CD4-positive, CD25-positive, alpha-beta regulatory T cell (primary cell): Measurements from ENCODE around the gene HDAC4. TPM values are rescaled to one million over a fixed set of nuclear protein-coding genes. Genes with fewer than 3 reads are reported as not detected.

Experiments
- ATAC-seq, 2 donors: fragments of 150-1000 bp; cut with Tn5 transposase; one replicate each; pipeline ENCODE4 v1.10.0; 2021; ENCODE audit warnings: low read depth in 2 of 2, moderate number of reproducible peaks in 2 of 2, moderate library complexity in 1 of 2
- DNase-seq, 3 donors: peaks; one replicate each; pipeline versions ENCODE4 v3.0.0 to v3.0.0-alpha.2; 2012 to 2022; ENCODE audit warnings: mixed read lengths in 1 of 3
- H3K27ac ChIP-seq: one replicate; pipeline ENCODE4 v1.7.0; 2013; ENCODE audit warnings: mild to moderate bottlenecking, low read length; ENCODE audit not compliant: insufficient read depth, poor library complexity, severe bottlenecking
- H3K27me3 ChIP-seq: one replicate; pipeline ENCODE4 v1.7.0; 2013; ENCODE audit warnings: low read length; ENCODE audit not compliant: control insufficient read depth, insufficient read depth
- H3K36me3 ChIP-seq: one replicate; pipeline ENCODE4 v1.7.0; 2013; ENCODE audit warnings: mild to moderate bottlenecking, low read length, moderate library complexity; ENCODE audit not compliant: control insufficient read depth, insufficient read depth
- H3K4me1 ChIP-seq: 2 replicates; pipeline ENCODE4 v1.7.0; 2013; ENCODE audit warnings: mild to moderate bottlenecking, low read length; ENCODE audit not compliant: insufficient read depth, control insufficient read depth, poor library complexity, severe bottlenecking
- H3K4me3 ChIP-seq: one replicate; pipeline ENCODE4 v1.7.0; 2013; ENCODE audit warnings: low read depth, mild to moderate bottlenecking, low read length, moderate library complexity
- H3K9me3 ChIP-seq, 2 experiments: 1 replicate in 1 of 2; 2 replicates in 1 of 2; pipeline ENCODE4 v1.7.0; 2013; ENCODE audit warnings: low read length in 2 of 2, mild to moderate bottlenecking in 1 of 2, moderate library complexity in 1 of 2; ENCODE audit not compliant: control insufficient read depth in 2 of 2
- H3K27ac Mint-ChIP-seq, 3 donors: one replicate each; pipeline ENCODE4 v1.8.0; 2020 to 2022; ENCODE audit warnings: mild to moderate bottlenecking in 3 of 3, mixed read lengths in 3 of 3, moderate library complexity in 2 of 3
- H3K27me3 Mint-ChIP-seq: one replicate; pipeline ENCODE4 v1.8.0; 2022; ENCODE audit warnings: mild to moderate bottlenecking, mixed read lengths
- H3K36me3 Mint-ChIP-seq: one replicate; pipeline ENCODE4 v1.8.0; 2020; ENCODE audit warnings: mixed read lengths
- H3K4me1 Mint-ChIP-seq, 4 donors: one replicate each; pipeline ENCODE4 v1.8.0; 2020 to 2022; ENCODE audit warnings: mixed read lengths in 4 of 4, mild to moderate bottlenecking in 1 of 4
- H3K4me3 Mint-ChIP-seq, 4 donors: one replicate each; pipeline ENCODE4 v1.8.0; 2020 to 2022; ENCODE audit warnings: mild to moderate bottlenecking in 4 of 4, mixed read lengths in 4 of 4, moderate library complexity in 3 of 4
- H3K9me3 Mint-ChIP-seq, 7 donors: one replicate each; pipeline ENCODE4 v1.8.0; 2020 to 2022; ENCODE audit warnings: mixed read lengths in 7 of 7, mild to moderate bottlenecking in 3 of 7, moderate library complexity in 2 of 7
- polyA plus RNA-seq, 4 donors: library from polyadenylated mRNA; unstranded; fragments of 300-500 nt; fragmentation: Illumina TruSeq; gene quantifications; one replicate each; pipeline ENCODE4 v1.2.3, GENCODE V29; 2021
- total RNA-seq: library from RNA; stranded (reverse); gene quantifications from one replicate; pipeline ENCODE4 v1.2.3, GENCODE V29; 2022

HDAC4 gene
- total and polyA plus RNA-seq, 5 donors from 2014 or later: 6.5 to 118 (median 8.6) TPM

GRCh38 chr2:239136762-239137161 is 264.1 kb downstream of the HDAC4 start:
- H3K4me1 ChIP-seq: no peaks in the 10 kb centered on the region
- Mint-ChIP-seq H3K27me3 (no peaks in the 10 kb centered on the region), H3K4me1 (peaks cover 0 to under 1% (median 0%) of the 10 kb centered on the region in 4 donors), H3K9me3 (peaks cover 0 to 5% (median 2%) of the 10 kb centered on the region in 7 donors), H3K27ac (no peak overlapping the region), H3K4me3 (no peak overlapping the region), H3K36me3 (peaks cover 55% of the 10 kb centered on the region)
- ATAC-seq: no peak
- no peaks in the 10 kb centered on the region for H3K9me3 ChIP-seq
- DNase-seq: no peak
- no peak overlapping the region for H3K4me3 ChIP-seq
- no peaks in the 10 kb centered on the region for H3K27me3 ChIP-seq
- H3K36me3 ChIP-seq: peaks cover 92% of the 10 kb centered on the region
- no peak overlapping the region for H3K27ac ChIP-seq

- Histone ChIP-seq H3K27ac (no peak overlapping the region), H3K4me1 (no peaks in the 10 kb centered on the region), H3K27me3 (no peaks in the 10 kb centered on the region), H3K36me3 (peaks cover 96% of the 10 kb centered on the region), H3K9me3 (no peaks in the 10 kb centered on the region), H3K4me3 (no peak overlapping the region)
- peaks cover 0 to 5% (median 2%) of the 10 kb centered on the region in 7 donors for H3K9me3 Mint-ChIP-seq
- H3K4me3 Mint-ChIP-seq: no peak overlapping the region
- H3K27ac Mint-ChIP-seq: no peak overlapping the region
- peaks cover 52% of the 10 kb centered on the region for H3K36me3 Mint-ChIP-seq
- no peak for DNase-seq
- H3K27me3 Mint-ChIP-seq: no peaks in the 10 kb centered on the region
- no peaks in the 10 kb centered on the region for H3K4me1 Mint-ChIP-seq
- ATAC-seq: no peak
These were observed 264.6 kb downstream of the HDAC4 start for GRCh38 chr2:239136203-239136602.

DNA sequence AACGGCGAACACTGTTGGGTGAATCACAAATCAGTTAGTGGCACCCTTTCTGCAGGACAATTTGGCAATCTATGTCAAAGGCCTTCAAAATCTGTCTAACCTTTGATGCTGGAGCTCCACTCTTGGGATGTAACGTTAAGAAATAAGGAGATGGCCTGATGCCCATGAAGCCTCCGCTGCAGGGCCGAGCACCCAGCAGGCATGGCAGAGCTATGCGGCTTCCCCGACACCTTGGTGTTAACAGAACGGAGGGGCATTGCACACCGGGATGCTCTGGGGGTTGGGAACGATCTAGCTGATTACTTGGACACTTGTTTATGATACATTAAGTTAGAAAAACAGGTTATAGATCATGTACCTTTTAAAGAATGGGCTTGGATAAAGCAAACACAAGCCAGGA is 265.3 kb downstream of the HDAC4 start:
- Histone ChIP-seq H3K27me3 (no peaks in the 10 kb centered on the region), H3K27ac (no peak overlapping the region), H3K36me3 (peaks cover 97% of the 10 kb centered on the region), H3K4me3 (no peak overlapping the region), H3K4me1 (no peaks in the 10 kb centered on the region), H3K9me3 (no peaks in the 10 kb centered on the region)
- ATAC-seq (no peak), DNase-seq (no peak)
- Mint-ChIP-seq H3K27ac (no peak overlapping the region), H3K9me3 (peaks cover 0 to 5% (median 2%) of the 10 kb centered on the region in 7 donors), H3K27me3 (no peaks in the 10 kb centered on the region), H3K4me1 (no peaks in the 10 kb centered on the region), H3K4me3 (no peak overlapping the region), H3K36me3 (peaks cover 59% of the 10 kb centered on the region)

DNA sequence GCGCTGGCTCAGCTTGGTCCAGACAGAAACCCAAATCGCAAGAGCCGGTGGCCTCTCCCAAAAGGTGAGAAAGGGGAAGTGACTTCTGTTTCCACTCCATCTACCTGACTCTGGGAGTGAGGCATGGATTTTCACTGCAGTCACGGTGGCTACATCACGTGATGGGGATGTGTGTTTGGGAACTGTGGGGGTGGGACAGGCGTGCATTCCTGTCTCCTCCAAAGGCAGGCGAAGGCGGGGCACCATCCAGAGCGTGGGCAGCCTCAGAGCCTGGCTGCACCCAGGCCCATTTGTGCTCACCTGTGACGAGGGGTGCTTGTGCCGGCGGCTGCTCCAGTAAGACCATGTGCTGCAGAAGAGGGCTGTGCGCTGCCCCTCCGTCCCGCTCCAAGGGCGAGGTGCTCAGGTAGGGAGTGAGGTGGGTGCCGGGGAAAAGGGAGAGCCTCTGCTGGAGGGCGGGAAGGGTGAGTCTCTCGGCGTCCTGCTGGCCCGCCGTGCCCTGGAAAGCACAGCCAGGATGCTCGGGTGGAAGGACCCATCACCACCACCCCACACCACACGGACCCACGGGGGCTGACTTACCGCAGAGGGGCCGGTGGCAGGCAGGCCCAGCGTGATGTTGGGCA is 266.8 kb downstream of the HDAC4 start:
- H3K36me3 Mint-ChIP-seq: peaks cover 56% of the 10 kb centered on the region
- Histone ChIP-seq H3K27me3 (no peaks in the 10 kb centered on the region), H3K36me3 (peaks cover 97% of the 10 kb centered on the region), H3K4me3 (no peak overlapping the region), H3K4me1 (no peaks in the 10 kb centered on the region), H3K27ac (no peak overlapping the region), H3K9me3 (no peaks in the 10 kb centered on the region)
- peaks cover 0 to 5% (median 2%) of the 10 kb centered on the region in 7 donors for H3K9me3 Mint-ChIP-seq
- no peak for ATAC-seq
- no peaks in the 10 kb centered on the region for H3K27me3 Mint-ChIP-seq
- H3K27ac Mint-ChIP-seq: peak overlapping the region in 1 of 3 donors; percentile 38
- H3K4me1 Mint-ChIP-seq: no peaks in the 10 kb centered on the region
- DNase-seq: no peak
- H3K4me3 Mint-ChIP-seq: no peak overlapping the region

DNA sequence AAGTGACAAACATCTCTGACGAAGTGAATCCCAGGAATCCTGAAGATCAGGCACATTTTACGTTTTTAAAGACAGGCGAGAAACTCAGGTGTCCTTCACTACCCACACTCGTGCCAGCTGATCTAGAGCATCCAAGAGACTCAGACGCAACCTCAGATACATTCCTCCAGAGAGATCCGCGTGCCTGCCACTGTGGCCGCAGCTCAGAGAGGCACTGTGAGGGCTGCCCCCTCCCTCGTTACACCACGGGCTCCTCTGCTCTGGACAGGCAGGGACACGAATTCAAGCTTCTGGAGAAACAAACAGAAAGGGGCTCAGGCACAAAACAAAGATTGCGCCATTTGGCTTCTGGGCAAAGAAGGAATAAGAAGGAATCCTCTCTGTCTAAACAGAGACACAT is 268.0 kb downstream of the HDAC4 start:
- no peak overlapping the region for H3K4me3 ChIP-seq
- H3K27me3 Mint-ChIP-seq: no peaks in the 10 kb centered on the region
- no peak for DNase-seq
- H3K27ac Mint-ChIP-seq: no peak overlapping the region
- H3K9me3 Mint-ChIP-seq: peaks cover 0 to 5% (median 2%) of the 10 kb centered on the region in 7 donors
- no peaks in the 10 kb centered on the region for H3K27me3 ChIP-seq
- H3K4me1 ChIP-seq: no peaks in the 10 kb centered on the region
- no peak overlapping the region for H3K27ac ChIP-seq
- ATAC-seq: no peak
- H3K36me3 Mint-ChIP-seq: peaks cover 56% of the 10 kb centered on the region
- no peaks in the 10 kb centered on the region for H3K4me1 Mint-ChIP-seq
- peaks cover 98% of the 10 kb centered on the region for H3K36me3 ChIP-seq
- H3K9me3 ChIP-seq: no peaks in the 10 kb centered on the region
- H3K4me3 Mint-ChIP-seq: no peak overlapping the region

GRCh38 chr2:239132156-239132709 is 268.6 kb downstream of the HDAC4 start:
- no peak overlapping the region for H3K4me3 ChIP-seq
- Mint-ChIP-seq H3K27me3 (no peaks in the 10 kb centered on the region), H3K9me3 (peaks cover 0 to 5% (median 2%) of the 10 kb centered on the region in 7 donors), H3K4me3 (no peak overlapping the region), H3K36me3 (peaks cover 53% of the 10 kb centered on the region), H3K27ac (no peak overlapping the region), H3K4me1 (no peaks in the 10 kb centered on the region)
- ATAC-seq: no peak
- no peaks in the 10 kb centered on the region for H3K4me1 ChIP-seq
- no peaks in the 10 kb centered on the region for H3K27me3 ChIP-seq
- no peak for DNase-seq
- peaks cover 96% of the 10 kb centered on the region for H3K36me3 ChIP-seq
- H3K27ac ChIP-seq: no peak overlapping the region
- no peaks in the 10 kb centered on the region for H3K9me3 ChIP-seq

DNA sequence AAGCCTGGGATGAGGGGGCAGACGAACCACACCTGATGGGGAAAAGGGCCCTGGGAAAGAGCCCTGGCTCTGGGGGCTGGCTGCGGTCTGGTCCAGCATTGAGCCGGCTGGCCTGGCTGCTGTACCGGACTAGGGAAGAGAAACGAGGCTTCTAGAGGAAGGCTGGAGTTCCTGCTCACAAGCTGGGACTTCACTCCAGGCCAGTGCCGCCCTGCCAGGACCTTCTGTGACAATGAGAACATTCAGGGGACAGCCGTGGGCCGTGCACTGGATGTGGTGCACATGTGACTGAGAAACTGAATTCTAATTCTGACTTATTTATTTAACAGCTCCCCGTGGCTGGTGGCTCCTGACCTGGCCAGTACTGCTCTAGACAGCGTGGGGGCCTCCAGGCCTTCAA is 269.3 kb downstream of the HDAC4 start:
- Mint-ChIP-seq H3K4me3 (no peak overlapping the region), H3K9me3 (peaks cover 0 to 4% (median 2%) of the 10 kb centered on the region in 7 donors), H3K27me3 (no peaks in the 10 kb centered on the region), H3K4me1 (no peaks in the 10 kb centered on the region), H3K27ac (peak overlapping the region in 1 of 3 donors; percentile 87), H3K36me3 (peaks cover 53% of the 10 kb centered on the region)
- Histone ChIP-seq H3K9me3 (no peaks in the 10 kb centered on the region), H3K27me3 (no peaks in the 10 kb centered on the region), H3K4me3 (no peak overlapping the region), H3K4me1 (no peaks in the 10 kb centered on the region), H3K36me3 (peaks cover 96% of the 10 kb centered on the region), H3K27ac (no peak overlapping the region)
- no peak for ATAC-seq
- DNase-seq: no peak

- DNase-seq (no peak), ATAC-seq (no peak)
- H3K4me1 Mint-ChIP-seq: no peaks in the 10 kb centered on the region
- no peak overlapping the region for H3K27ac ChIP-seq
- no peaks in the 10 kb centered on the region for H3K9me3 Mint-ChIP-seq
- H3K27ac Mint-ChIP-seq: peak overlapping the region in 2 of 3 donors; percentile 25 to 70
- H3K4me3 Mint-ChIP-seq: no peak overlapping the region
- H3K27me3 ChIP-seq: no peaks in the 10 kb centered on the region
- no peak overlapping the region for H3K4me3 ChIP-seq
- H3K36me3 Mint-ChIP-seq: peaks cover 47% of the 10 kb centered on the region
- peaks cover 96% of the 10 kb centered on the region for H3K36me3 ChIP-seq
- H3K4me1 ChIP-seq: no peaks in the 10 kb centered on the region
- H3K27me3 Mint-ChIP-seq: no peaks in the 10 kb centered on the region
- H3K9me3 ChIP-seq: no peaks in the 10 kb centered on the region
These were observed 270.0 kb downstream of the HDAC4 start for GRCh38 chr2:239130786-239131325.
